GF-D8 (cell line): ENCODE measurements around the gene PCDH7.

Source experiments
- DNase-seq: peaks from one replicate; lab custom pipeline; 2025; lab: John Stamatoyannopoulos, UW

Gene PCDH7, protein sequence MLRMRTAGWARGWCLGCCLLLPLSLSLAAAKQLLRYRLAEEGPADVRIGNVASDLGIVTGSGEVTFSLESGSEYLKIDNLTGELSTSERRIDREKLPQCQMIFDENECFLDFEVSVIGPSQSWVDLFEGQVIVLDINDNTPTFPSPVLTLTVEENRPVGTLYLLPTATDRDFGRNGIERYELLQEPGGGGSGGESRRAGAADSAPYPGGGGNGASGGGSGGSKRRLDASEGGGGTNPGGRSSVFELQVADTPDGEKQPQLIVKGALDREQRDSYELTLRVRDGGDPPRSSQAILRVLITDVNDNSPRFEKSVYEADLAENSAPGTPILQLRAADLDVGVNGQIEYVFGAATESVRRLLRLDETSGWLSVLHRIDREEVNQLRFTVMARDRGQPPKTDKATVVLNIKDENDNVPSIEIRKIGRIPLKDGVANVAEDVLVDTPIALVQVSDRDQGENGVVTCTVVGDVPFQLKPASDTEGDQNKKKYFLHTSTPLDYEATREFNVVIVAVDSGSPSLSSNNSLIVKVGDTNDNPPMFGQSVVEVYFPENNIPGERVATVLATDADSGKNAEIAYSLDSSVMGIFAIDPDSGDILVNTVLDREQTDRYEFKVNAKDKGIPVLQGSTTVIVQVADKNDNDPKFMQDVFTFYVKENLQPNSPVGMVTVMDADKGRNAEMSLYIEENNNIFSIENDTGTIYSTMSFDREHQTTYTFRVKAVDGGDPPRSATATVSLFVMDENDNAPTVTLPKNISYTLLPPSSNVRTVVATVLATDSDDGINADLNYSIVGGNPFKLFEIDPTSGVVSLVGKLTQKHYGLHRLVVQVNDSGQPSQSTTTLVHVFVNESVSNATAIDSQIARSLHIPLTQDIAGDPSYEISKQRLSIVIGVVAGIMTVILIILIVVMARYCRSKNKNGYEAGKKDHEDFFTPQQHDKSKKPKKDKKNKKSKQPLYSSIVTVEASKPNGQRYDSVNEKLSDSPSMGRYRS (N-terminal part only)

DNA sequence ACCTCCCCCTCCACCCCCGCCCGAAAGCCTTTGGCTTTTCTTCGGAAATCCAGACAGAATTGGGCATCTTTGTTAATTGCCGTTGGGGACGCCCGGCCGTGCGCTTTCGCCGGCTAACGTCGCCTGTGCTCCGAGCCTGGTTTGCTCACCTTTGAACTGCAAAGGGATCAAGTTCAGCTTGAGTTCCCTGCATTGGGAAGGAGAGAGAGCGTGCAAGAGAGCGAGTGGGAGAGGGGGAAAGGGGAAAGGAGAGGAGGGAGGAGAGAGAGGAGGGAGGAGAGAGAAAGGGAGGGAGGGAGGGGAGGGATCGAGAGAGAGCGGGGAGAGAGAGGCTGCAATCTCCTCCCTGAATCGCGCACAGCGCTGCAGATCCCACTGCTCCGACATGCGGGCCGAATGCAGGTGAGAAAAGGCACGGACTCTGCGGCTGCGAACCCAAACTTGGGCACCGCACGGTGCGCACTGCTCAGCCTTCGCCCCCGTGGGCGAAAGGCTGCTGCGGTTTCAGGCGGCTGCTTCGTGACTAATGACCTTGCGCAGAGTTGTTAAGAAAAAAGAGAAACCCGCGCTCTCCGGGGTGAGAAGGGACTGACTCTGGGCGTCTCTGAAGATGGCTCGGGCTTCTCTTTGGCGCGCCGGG, at the start of gene PCDH7:
Gene PCDH7 (plus strand): TSS at position 349 of the 640 bp plus-strand sequence. CDS start 1,054 bp downstream, outside the sequence.
- DNase-seq = no peak

DNA sequence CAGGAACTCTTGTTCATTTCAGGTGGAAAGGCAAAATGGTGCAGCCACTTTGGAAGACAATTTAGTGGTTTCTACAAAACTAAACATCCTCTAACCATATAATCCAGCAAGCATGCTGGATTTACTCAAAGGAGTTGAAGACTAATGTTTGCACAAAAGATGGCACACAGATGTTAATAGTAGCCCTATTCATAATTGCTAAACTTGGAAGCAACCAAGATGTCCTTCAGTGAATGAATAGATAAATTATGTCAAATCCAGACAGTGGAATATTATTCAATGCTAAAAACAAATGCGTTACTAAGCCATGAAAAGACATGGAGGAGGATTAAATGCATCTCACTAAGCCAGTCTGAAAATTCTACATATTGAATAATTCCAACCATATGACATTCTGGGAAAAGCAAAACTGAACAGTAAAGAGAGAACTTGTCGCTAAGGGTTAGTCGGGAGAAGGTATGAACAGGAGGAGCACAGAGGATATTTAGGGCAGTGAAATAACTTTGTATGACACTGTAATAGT, 48.2 kb upstream of the PCDH7 start:
- DNase-seq = no peak

DNA sequence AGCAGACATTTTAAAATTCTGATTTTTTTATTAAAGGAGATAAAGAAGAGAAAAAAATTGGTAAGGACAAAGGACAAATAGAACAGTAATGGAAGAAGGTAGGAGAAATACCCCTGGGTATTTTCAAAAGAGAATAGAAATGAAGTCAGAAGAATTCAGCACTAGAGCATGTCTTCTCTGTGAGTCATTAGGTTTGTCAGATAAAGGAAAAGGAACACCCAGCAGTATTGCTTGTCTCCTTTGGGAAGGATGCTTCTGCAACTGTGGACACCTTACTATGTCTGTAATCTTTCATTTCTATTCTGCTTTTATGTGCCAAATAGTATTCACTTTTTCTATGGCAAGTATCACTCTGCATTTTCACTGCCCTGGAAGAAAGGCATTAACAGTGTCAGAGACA, 24.0 kb upstream of the PCDH7 start:
- no peak for DNase-seq

DNA sequence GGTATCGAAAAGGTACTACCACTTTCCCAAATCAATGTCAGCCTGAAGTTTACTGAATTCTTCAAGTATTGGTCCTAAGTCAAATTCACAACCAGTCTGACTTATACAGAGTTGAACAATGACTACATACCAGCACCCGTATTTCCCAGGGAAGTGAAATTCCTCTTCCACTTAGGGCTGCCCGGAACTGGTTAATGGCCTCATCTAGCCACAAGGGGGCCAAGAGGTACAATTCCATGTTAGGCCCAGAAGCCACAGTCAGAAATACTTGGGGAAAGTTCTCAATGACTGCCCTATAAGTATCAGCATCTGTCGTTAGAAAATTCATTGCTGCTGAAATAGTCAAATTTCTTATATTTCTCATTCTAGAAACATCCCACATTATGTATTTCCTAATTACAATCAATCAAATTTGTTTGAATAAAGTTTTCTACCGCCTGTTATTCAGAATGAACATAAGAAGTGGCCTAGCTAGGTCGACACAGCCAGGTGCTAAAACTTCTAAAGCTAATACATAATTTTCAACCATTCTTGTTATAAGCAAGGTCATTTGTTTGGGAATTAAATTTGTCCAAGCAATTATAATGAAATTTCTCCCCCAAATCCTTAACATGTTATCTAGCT, 5.6 kb upstream of the PCDH7 start:
- no peak for DNase-seq

DNA sequence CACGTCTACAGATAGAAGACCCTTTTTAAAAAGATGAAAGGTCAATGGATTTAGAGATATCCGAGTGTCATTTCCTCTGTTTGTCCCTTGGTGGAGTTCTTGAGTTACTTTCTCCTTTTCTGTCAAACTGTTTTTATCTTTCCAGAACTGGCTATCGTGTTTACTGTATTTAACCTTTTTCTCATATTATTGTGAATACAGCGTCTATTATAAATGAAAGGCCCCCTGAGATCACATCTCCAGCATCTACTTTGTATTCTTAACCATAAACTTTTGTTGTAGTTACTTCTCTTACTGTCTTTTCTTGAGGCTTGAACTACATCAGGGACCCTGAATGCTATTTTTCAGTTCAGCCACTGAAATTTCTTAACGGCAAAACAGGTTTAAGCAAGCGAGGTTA, 4.0 kb upstream of the PCDH7 start:
- no peak for DNase-seq

DNA sequence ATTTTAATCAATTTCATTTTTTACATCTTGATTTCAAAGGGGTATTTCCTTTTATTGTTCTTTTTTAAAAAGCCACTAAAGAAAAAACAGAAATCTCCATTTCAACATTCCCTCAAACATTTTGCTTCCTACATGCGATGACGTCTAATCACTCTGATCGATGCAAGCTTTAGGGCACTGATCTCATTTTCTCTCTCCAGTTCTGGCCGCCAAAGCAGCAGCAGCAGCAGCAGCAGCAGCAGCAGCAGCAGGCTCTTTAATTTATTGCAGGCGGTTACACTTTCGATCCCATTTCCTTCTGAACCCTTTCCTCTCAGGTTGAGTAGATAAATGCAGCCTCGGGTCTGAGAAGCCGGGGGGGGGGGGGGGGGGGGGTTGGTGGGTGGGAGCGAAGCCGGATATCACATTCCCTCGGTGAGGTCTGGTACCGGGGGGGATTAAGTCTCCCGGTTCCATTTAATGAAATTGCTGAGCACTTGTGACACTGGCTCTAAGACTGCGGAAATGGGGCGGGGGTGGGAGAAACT, 3.4 kb upstream of the PCDH7 start:
- DNase-seq = no peak

DNA sequence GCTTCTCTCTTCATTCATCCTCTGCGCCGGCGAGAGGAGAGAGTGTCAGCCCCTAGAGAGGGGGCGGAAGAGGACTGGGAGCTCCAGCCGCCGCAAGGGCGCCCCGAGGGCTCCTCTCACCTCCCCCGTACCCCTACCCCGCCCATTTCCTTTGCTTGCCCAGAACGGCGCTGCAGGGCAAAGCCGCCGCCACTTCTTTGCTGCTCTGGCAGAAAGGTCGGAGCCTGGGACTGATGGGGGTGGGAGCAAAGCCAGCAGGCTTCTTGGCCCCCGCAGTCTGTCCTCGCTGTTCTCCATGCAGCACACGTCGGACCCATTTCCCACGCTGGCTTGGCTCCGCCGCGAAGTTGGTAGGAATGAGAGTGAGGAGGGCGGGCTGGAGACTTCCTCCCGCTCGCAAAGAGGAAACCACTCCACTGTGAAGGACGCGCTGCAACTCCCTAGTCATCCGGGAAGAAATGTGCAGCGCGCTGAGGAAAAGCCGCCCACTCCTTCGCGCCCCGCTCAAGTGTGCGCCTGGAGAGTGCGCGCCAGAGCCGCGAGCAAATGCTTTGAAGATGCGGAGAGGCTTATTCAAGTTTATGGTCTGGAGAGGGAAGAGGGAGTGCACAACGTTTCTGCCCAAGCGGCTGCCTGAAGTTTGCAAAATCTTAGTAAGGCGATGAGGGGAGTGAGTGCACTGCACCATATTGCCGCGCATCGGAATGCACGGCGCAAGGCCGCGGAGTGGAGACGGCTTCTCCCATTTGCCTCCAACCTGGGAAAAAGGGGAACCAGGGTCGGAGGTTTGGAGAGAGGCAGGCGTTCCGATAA, 2.8 kb upstream of the PCDH7 start:
- DNase-seq = no peak

DNA sequence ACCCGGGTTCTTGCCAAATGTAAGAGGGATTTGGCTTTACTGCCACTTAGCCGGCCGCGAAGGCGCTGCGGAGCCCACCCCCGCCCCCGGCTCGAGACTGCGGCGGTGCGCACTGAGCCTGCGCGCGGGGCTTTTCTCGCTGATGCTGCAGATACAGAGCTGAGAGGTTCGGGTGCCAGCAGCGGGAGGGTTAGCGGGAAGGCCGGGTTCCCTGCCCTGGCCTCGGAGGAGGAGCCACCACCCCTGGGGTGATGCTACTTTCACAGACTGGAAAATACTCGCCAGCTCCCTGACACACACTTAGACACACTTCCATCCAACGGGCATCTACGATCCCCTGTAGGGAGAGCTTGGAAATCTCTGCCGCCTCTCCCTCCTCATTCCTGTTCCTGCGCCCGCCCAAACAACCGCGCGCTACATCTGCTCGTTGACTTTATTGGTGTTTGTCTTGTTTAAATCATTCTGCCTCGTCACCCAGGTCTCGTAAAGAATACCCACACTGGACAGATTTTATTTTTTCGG, 2.1 kb upstream of the PCDH7 start:
- DNase-seq = no peak

DNA sequence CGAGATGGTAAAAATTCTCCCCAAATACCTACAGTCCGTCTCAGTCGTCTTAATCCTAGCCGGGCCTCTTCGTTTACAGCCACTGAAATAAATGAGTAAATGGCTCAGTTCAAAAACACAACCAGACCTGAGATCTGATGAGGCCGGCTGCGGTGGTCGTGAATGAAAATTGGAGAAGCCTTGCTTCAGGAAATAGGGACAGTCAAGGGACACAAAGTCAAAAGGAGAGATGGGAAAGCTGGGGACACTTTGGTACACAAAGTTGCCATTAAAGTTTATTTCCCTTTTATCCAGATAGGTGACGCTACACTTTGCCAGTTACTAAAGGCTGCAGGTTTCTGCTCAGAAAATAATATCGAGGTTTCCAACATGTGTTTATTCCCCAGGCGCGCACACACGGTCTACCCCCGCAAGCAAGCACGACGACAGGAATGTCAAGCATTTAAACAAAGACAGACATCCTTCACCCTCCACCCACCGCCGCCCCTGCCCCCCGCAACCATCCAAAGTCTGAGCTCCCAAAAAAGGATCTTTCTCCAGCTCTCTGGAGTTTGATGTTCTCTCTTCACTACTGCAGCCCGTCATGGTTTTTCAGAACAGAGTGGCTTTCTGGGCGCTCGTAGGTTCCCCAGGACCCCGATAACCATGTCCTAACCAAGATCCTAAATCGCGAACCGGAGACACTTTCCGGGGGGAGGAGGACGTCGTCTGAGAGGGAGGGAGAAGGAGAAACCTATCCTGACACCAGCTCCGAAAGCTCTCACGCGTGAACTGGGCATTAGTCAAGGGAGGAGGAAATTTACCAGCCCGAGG, 1.3 kb upstream of the PCDH7 start:
- DNase-seq = no peak

DNA sequence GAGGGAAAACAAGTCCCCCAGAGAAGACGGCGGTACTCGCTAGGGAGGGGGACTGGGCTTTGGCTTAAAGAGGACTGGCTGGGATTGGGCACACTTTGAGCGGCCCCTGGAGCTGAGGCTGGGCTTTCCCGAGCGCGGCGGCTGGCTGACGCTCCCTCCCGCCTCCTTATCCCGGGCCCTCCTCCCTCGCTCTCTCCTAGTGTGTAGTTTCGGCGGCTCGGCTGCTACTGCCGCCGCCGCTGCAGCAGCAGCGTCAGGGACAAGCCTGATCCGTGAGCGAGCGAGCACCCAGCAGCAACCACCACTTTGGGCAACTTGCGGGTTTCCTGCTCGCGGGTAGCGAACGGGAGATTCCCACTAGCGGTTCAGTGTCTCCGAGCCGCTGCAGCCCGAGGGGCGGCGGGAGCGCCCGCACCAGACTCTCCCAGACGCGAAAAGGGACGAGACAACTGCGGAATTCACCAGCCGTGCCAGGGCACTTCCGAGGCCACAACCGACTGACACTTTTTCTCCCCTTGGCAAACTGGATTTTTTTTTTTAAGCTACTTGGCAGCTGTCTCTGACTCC, 632 bp upstream of the PCDH7 start:
- DNase-seq = no peak

DNA sequence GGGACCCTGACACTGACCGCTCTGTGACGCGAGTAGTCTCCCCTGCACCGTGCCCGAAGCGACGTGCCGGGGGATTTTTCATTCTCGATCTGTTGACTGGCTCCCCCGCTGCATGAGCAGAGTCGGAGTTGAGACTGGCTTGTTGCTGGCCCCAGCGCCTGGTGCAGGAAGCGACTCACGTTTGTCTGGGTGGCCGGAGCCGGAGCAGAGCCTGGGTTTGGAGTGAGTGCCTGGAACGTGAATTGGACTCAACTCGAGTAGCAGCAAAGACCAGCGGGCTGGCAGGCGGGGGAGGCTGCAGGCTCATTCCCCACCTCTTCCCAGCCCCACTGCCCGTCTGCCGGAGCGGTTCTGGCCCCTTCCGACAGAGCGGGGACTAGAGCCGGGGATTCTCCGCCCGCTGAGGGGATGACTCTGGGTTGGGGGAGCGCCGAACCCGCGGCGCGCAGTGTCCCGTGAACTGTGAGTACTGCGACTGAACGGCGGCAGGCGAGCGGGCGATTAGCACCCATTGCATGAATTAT, 554 bp downstream of the PCDH7 start:
- no peak for DNase-seq

DNA sequence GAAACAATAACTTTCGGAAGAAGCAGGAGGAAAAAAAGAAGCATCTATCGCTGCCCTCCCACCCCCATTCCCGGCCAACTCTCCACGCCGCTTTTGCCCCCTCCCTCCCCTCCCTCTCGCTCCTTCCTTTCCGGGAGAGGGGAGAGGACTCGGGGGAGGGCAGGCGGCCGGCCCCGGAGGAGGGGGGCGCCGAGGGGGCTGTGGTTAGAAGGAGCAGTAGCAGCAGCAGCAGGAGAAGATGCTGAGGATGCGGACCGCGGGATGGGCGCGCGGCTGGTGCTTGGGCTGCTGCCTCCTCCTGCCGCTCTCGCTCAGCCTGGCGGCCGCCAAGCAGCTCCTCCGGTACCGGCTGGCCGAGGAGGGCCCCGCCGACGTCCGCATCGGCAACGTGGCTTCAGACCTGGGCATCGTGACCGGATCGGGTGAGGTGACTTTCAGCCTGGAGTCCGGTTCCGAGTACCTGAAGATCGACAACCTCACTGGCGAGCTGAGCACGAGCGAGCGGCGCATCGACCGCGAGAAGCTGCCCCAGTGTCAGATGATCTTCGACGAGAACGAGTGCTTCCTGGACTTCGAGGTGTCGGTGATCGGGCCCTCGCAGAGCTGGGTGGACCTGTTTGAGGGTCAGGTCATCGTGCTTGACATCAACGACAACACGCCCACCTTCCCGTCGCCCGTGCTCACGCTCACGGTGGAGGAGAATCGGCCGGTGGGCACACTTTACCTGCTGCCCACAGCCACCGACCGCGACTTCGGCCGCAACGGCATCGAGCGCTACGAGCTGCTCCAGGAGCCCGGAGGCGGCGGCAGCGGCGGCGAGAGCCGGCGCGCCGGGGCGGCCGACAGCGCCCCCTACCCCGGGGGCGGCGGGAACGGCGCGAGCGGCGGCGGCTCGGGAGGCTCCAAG, 1.3 kb downstream of the PCDH7 start:
- DNase-seq = no peak

DNA sequence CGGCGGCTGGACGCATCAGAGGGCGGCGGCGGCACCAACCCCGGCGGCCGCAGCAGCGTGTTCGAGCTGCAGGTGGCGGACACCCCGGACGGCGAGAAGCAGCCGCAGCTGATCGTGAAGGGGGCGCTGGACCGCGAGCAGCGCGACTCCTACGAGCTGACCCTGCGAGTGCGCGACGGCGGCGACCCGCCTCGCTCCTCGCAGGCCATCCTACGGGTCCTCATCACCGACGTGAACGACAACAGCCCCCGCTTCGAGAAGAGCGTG, 1.9 kb downstream of the PCDH7 start:
- no peak for DNase-seq

DNA sequence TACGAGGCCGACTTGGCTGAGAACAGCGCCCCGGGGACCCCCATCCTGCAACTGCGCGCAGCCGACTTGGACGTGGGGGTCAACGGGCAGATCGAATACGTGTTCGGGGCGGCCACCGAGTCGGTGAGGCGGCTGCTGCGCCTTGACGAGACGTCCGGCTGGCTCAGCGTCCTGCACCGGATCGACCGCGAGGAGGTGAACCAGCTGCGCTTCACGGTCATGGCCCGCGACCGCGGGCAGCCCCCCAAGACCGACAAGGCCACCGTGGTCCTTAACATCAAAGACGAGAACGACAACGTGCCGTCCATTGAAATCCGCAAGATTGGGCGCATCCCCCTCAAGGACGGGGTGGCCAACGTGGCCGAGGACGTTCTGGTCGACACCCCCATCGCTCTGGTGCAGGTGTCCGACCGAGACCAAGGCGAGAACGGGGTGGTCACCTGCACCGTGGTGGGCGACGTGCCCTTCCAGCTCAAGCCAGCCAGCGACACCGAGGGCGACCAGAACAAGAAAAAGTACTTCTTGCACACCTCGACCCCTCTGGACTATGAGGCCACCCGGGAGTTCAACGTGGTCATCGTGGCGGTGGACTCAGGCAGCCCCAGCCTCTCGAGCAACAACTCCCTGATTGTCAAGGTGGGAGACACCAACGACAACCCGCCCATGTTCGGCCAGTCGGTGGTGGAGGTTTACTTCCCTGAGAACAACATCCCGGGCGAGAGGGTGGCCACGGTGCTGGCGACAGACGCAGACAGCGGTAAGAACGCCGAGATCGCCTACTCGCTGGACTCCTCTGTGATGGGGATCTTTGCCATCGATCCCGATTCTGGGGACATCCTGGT, 2.4 kb downstream of the PCDH7 start:
- DNase-seq = no peak

DNA sequence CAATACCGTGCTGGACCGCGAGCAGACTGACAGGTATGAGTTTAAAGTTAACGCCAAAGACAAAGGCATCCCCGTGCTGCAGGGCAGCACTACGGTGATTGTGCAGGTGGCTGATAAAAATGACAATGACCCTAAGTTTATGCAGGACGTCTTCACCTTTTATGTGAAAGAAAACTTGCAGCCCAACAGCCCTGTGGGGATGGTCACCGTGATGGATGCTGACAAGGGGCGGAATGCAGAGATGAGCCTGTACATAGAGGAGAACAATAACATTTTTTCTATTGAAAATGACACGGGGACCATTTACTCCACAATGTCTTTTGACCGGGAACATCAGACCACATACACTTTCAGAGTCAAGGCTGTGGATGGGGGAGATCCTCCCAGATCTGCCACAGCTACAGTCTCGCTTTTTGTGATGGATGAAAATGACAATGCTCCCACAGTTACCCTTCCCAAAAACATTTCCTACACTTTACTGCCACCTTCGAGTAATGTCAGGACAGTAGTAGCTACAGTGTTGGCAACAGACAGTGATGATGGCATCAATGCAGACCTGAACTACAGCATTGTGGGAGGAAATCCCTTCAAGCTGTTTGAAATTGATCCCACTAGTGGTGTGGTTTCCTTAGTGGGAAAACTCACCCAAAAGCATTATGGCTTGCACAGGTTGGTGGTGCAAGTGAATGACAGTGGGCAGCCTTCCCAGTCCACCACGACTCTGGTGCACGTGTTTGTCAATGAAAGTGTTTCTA, 3.2 kb downstream of the PCDH7 start:
- DNase-seq = no peak

DNA sequence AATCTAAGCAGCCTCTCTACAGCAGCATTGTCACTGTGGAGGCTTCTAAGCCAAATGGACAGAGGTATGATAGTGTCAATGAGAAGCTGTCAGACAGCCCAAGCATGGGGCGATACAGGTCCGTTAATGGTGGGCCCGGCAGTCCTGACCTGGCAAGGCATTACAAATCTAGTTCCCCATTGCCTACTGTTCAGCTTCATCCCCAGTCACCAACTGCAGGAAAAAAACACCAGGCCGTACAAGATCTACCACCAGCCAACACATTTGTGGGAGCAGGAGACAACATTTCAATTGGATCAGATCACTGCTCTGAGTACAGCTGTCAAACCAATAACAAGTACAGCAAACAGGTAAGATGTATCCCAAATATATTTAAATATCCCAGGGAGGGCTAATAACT, 4.1 kb downstream of the PCDH7 start:
- no peak for DNase-seq
